Right lobe of liver (tissue), 6 donors: ENCODE data around the gene MAT2A. TPM values are rescaled to one million over a fixed set of nuclear protein-coding genes. Genes with fewer than 3 reads are reported as not detected.
A peak's percentile ranks its signal among the peaks of the same experiment; 100 is the strongest.

Experiments
- ATAC-seq, 4 donors: fragments of 200-7000 bp; cut with Tn5 transposase; one replicate each; pipeline ENCODE4 v1.9.1; 2020; ENCODE audit warnings: mild to moderate bottlenecking in 4 of 4, moderate library complexity in 4 of 4
- DNase-seq, 3 donors: peaks; one replicate each; pipeline ENCODE4 v3.0.0-alpha.2; 2020
- H3K27ac ChIP-seq, 3 donors: fragments of 200-600 bp; one replicate each; pipeline ENCODE4 v1.8.0; 2022
- H3K27me3 ChIP-seq, 2 donors: fragments of 200-600 bp; one replicate each; pipeline ENCODE4 v1.8.0; 2022
- H3K36me3 ChIP-seq, 4 donors: fragments of 200-600 bp; sonication (generic) in 1 of 4; one replicate each; pipeline versions ENCODE4 v1.5.1 to v1.8.0; 2017 to 2022; ENCODE audit warnings: control low read depth in 1 of 4
- H3K4me1 ChIP-seq, 4 donors: fragments of 200-600 bp; sonication (generic) in 1 of 4; one replicate each; pipeline versions ENCODE4 v1.5.1 to v1.8.0; 2017 to 2022; ENCODE audit warnings: control low read depth in 1 of 4
- H3K4me3 ChIP-seq, 3 donors: fragments of 200-600 bp; one replicate each; pipeline ENCODE4 v1.8.0; 2022
- H3K9me3 ChIP-seq, 4 donors: fragments of 200-600 bp; sonication (generic) in 1 of 4; one replicate each; pipeline versions ENCODE4 v1.5.1 to v1.8.0; 2017 to 2022; ENCODE audit warnings: control low read depth in 1 of 4
- POLR2A ChIP-seq: fragments of 450-650 bp; IDR thresholded peaks from one replicate; pipeline ENCODE4 v1.6.1; 2017; ENCODE audit warnings: antibody characterized with exemption, mild to moderate bottlenecking
- WGBS: methylation state at CpG from one replicate; pipeline ENCODE4 v1.1.6; 2018; ENCODE audit warnings: low coverage, low lambda C conversion rate; ENCODE audit not compliant: insufficient coverage; ENCODE audit errors: missing lambda C conversion rate; 5-methylcytosine and 5-hydroxymethylcytosine counted together
- intact Hi-C, 2 donors: fragments of 100-400 bp; cut with DNase I; formaldehyde crosslinking; loops; one replicate each; pipeline versions ENCODE4 v1.11.2 to v1.14.1; 2022
- total RNA-seq, 6 experiments: library from RNA; depleted of rRNA in 2 of 6; stranded (reverse); fragments of >200 nt in 2 of 6; fragmentation: NEBNext Ultra II Directional in 3 of 6; extraction: Animal tissue kit (Norgen Biotek cat#: 25700) in 3 of 6; gene quantifications; one replicate each; pipeline versions ENCODE4 v1.1.0 to v1.2.4, GENCODE V29; 2016 to 2023
- TF ChIP-seq, protein P1 (sequence below), 4 donors: fragments of 200-600 bp in 3 of 4; fragments of 450-650 bp in 1 of 4; IDR thresholded peaks; one replicate each; pipeline versions ENCODE4 v1.5.1 to v1.8.0; 2016 to 2022; ENCODE audit warnings: antibody characterized with exemption in 4 of 4, mild to moderate bottlenecking in 2 of 4
- donor health status: DM: no; HTN: yes; CAD: no.
- donor health status: DM: no; HTN: no; CAD: no.
- donor health status: DM: no; HTN: no; CAD: no.
- donor health status: DM: no; HTN: yes; CAD: no.
- donor health status: DM: no; HTN: yes; CAD: no.

Gene MAT2A
- total RNA-seq, 6 experiments from 2014 or later, result 57.8 to 118 (median 102) TPM

GRCh38 chr2:85564144-85564563 lies 25.2 kb downstream of the MAT2A start:
- TF ChIP-seq, protein P1, sequence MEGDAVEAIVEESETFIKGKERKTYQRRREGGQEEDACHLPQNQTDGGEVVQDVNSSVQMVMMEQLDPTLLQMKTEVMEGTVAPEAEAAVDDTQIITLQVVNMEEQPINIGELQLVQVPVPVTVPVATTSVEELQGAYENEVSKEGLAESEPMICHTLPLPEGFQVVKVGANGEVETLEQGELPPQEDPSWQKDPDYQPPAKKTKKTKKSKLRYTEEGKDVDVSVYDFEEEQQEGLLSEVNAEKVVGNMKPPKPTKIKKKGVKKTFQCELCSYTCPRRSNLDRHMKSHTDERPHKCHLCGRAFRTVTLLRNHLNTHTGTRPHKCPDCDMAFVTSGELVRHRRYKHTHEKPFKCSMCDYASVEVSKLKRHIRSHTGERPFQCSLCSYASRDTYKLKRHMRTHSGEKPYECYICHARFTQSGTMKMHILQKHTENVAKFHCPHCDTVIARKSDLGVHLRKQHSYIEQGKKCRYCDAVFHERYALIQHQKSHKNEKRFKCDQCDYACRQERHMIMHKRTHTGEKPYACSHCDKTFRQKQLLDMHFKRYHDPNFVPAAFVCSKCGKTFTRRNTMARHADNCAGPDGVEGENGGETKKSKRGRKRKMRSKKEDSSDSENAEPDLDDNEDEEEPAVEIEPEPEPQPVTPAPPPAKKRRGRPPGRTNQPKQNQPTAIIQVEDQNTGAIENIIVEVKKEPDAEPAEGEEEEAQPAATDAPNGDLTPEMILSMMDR (IDR thresholded peaks at IDR 0.05), result no peak
- no peak for TF ChIP-seq POLR2A
- ATAC-seq (no peak), DNase-seq (no peak)
- no peak overlapping the region for H3K4me3 ChIP-seq
- H3K4me1 ChIP-seq, result peaks cover 0 to 11% (median under 1%) of the 10 kb centered on the region in 4 donors
- no peaks in the 10 kb centered on the region for H3K36me3 ChIP-seq
- no peak overlapping the region for H3K27ac ChIP-seq
- H3K9me3 ChIP-seq, result no peaks in the 10 kb centered on the region
- H3K27me3 ChIP-seq, result no peaks in the 10 kb centered on the region
- intact Hi-C loops, result no loop called here
- WGBS, result 82% methylated on average over 5 of the region's 5 CpGs

DNA sequence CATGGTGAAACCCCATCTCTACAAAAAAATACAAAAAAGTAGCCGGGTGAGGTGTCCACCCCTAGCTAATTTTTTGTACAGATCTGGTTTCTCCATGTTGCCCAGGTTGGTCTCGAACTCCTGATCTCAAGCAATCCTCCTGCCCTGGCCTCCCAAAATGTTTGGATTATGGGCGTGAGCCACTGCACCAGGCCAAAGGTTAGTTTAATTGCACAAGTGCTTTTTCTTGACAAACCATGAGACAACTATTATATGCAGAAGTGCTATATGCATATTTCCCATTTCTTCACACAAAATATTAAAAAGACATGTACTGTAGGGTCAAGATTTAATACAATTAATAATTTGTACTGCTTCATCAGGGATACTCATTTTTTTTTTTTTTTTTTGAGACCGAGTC lies 27.3 kb downstream of the MAT2A start:
- ATAC-seq, result no peak
- Histone ChIP-seq H3K9me3 (no peaks in the 10 kb centered on the region), H3K36me3 (no peaks in the 10 kb centered on the region), H3K4me3 (no peak overlapping the region), H3K4me1 (peaks cover 0 to 4% (median 0%) of the 10 kb centered on the region in 4 donors), H3K27me3 (no peaks in the 10 kb centered on the region), H3K27ac (no peak overlapping the region)
- intact Hi-C loops, result no loop called here
- no peak for TF ChIP-seq POLR2A
- TF ChIP-seq, protein P1 (IDR thresholded peaks at IDR 0.05), result no peak
- no peak for DNase-seq
- WGBS, result 71% methylated on average over 4 of the region's 4 CpGs

DNA sequence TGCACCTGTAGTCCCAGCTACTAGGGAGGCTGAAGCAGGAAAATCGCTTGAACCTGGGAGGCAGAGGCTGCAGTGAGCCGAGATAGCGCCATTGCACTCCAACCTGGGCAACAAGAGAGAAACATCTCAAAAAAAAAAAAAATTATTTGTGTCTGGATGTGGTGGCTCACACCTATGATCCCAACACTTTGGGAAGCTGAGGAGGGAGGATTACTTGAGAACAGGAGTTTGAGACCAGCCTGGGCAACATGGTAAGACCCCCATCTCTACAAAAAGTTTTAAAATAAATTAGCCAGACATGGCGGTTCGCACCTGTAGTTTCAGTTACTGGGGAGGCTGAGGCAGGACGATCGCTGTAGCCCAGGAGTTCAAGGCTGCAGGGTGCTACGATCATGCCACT lies 36.8 kb downstream of the MAT2A start:
- Histone ChIP-seq H3K27ac (no peak overlapping the region), H3K36me3 (no peaks in the 10 kb centered on the region), H3K9me3 (no peaks in the 10 kb centered on the region), H3K27me3 (no peaks in the 10 kb centered on the region), H3K4me3 (no peak overlapping the region), H3K4me1 (peaks cover 0 to 13% (median 0%) of the 10 kb centered on the region in 4 donors)
- DNase-seq (no peak), ATAC-seq (no peak)
- no peak for TF ChIP-seq POLR2A
- TF ChIP-seq, protein P1 (IDR thresholded peaks at IDR 0.05), result no peak
- intact Hi-C loops, result no loop called here
- 67% methylated on average over 8 of the region's 8 CpGs for WGBS

DNA sequence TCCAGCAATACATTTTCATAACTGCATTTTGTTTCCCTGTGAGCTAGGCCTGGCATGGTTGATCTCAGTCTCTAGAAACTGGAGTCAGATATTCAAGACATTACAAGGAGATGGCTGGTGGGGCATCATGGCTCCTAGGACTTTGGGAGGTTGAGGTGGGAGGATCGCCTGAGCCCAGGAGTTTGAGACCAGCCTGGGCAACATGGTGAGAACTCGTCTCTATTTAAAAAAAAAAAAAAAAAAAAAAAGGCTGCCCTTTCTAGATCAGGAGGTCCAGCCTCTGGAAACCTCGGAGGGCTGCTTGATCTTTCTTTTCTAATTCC lies 38.1 kb downstream of the MAT2A start:
- H3K36me3 ChIP-seq, result no peaks in the 10 kb centered on the region
- H3K9me3 ChIP-seq, result no peaks in the 10 kb centered on the region
- H3K27me3 ChIP-seq, result no peaks in the 10 kb centered on the region
- H3K4me1 ChIP-seq, result peaks cover 0 to 13% (median 0%) of the 10 kb centered on the region in 4 donors
- 30% methylated on average over 3 of the region's 3 CpGs for WGBS
- intact Hi-C loops, result no loop called here
- ATAC-seq (no peak), DNase-seq (no peak)
- H3K4me3 ChIP-seq, result peak overlapping the region; percentile 56 to 63 (median 59)
- no peak for TF ChIP-seq POLR2A
- TF ChIP-seq, protein P1 (IDR thresholded peaks at IDR 0.05), result no peak
- peak overlapping the region; percentile 65 to 79 (median 73) for H3K27ac ChIP-seq
